Chondrocyte (in vitro differentiated cells): ENCODE data around the gene ASPA. TPM values are rescaled to one million over a fixed set of nuclear protein-coding genes. Genes with fewer than 3 reads are reported as not detected.

Source experiments
- DNase-seq: peaks from one replicate; pipeline ENCODE4 v3.0.0; 2021; ENCODE audit warnings: mixed read lengths, low spot score
- H3K27ac Mint-ChIP-seq: one replicate; pipeline ENCODE4 v1.8.0; 2021; ENCODE audit warnings: mild to moderate bottlenecking, moderate library complexity, mixed read lengths; ENCODE audit not compliant: unreplicated experiment
- H3K27me3 Mint-ChIP-seq: 2 replicates; pipeline ENCODE4 v1.8.0; 2021; ENCODE audit warnings: low read depth, mixed read lengths
- H3K36me3 Mint-ChIP-seq: 2 replicates; pipeline ENCODE4 v1.8.0; 2021; ENCODE audit warnings: low read depth, mixed read lengths
- H3K4me1 Mint-ChIP-seq: 2 replicates; pipeline ENCODE4 v1.8.0; 2021; ENCODE audit warnings: low read depth, mild to moderate bottlenecking, mixed read lengths
- H3K4me3 Mint-ChIP-seq: one replicate; pipeline ENCODE4 v1.8.0; 2021; ENCODE audit warnings: mild to moderate bottlenecking, moderate library complexity, mixed read lengths; ENCODE audit not compliant: unreplicated experiment
- H3K9me3 Mint-ChIP-seq: 2 replicates; pipeline ENCODE4 v1.8.0; 2021; ENCODE audit warnings: low read depth, mixed read lengths
- total RNA-seq: library from RNA; stranded (reverse); gene quantifications from 3 replicates; pipeline ENCODE4 v1.2.1, GENCODE V29; 2021
- TF ChIP-seq, protein P1 (sequence below): fragments of 200-600 bp; sonication (generic); IDR thresholded peaks from 2 replicates; pipeline ENCODE4 v1.5.0; 2021; ENCODE audit warnings: antibody characterized with exemption, mild to moderate bottlenecking, moderate library complexity

The ASPA gene
- total RNA-seq, 1 donor from 2014 or later, result not detected

DNA sequence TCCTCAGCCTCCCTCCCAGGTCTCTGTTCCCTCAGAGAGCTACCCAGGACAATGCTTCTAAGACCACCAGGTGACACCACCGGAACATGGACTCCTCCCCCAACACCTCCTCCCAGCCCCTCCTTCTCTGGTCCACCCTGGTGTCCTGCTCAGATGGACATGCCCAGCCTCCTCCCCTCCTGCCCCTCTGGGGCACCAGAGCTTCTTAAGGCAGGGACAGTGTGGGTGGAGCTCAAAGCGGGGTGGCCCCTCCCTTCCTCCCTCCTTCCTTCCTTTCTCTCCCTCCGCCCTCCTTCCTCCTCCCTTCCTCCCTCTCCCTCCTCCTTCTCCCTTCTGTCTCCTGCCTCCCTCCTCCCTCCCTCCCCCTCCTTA, 59.1 kb downstream of the ASPA start:
- H3K36me3 Mint-ChIP-seq, result no peaks in the 10 kb centered on the region
- H3K27me3 Mint-ChIP-seq, result peaks cover 6% of the 10 kb centered on the region
- no peak overlapping the region for H3K4me3 Mint-ChIP-seq
- H3K4me1 Mint-ChIP-seq, result no peaks in the 10 kb centered on the region
- DNase-seq, result peak; percentile 48
- TF ChIP-seq, protein P1, sequence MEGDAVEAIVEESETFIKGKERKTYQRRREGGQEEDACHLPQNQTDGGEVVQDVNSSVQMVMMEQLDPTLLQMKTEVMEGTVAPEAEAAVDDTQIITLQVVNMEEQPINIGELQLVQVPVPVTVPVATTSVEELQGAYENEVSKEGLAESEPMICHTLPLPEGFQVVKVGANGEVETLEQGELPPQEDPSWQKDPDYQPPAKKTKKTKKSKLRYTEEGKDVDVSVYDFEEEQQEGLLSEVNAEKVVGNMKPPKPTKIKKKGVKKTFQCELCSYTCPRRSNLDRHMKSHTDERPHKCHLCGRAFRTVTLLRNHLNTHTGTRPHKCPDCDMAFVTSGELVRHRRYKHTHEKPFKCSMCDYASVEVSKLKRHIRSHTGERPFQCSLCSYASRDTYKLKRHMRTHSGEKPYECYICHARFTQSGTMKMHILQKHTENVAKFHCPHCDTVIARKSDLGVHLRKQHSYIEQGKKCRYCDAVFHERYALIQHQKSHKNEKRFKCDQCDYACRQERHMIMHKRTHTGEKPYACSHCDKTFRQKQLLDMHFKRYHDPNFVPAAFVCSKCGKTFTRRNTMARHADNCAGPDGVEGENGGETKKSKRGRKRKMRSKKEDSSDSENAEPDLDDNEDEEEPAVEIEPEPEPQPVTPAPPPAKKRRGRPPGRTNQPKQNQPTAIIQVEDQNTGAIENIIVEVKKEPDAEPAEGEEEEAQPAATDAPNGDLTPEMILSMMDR, result no peak
- no peaks in the 10 kb centered on the region for H3K9me3 Mint-ChIP-seq
- no peak overlapping the region for H3K27ac Mint-ChIP-seq

DNA sequence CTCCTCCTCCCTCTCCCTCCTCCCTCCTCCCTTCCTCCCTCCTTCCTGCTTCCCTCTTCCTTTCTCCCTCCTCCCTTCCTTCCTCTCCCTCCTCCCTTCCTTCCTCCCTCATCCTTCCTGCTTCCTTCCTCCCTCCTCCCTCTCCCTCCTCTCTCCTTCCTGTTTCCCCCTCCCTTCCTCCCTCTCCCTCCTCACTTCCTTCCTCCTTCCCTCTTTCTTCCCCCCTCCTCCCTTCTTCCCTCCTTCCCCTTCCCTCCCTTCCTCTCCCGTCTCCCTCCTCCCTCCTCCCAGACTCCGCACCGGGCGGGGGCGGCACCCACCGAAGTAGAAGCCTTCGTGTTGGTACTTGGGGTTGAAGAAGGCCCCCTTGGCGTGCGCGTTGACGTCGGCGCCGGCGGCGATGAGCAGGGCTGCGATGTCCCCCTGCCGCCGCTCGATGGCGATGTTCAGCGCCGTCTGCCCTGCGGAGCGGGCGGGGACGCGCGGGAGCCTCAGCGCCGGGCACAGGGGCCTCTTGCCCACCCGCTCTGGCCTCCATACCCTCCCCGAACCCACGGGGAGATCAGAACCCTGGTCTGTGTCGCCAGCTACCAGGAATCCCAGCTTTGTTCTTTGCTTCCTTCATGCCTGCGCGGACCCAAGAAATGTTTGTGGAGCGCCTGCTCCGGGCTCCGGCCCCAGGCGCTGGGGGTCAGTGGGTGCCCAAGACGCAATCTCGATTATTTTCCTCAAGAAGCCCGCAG, 59.6 kb downstream of the ASPA start:
- H3K36me3 Mint-ChIP-seq, result peaks cover 2% of the 10 kb centered on the region
- TF ChIP-seq, protein P1, result peak; percentile 83
- peaks cover 1% of the 10 kb centered on the region for H3K9me3 Mint-ChIP-seq
- DNase-seq, result peak; percentile 60
- H3K4me1 Mint-ChIP-seq, result no peaks in the 10 kb centered on the region
- H3K27ac Mint-ChIP-seq, result no peak overlapping the region
- peak overlapping the region; percentile 60 for H3K4me3 Mint-ChIP-seq
- H3K27me3 Mint-ChIP-seq, result peaks cover 9% of the 10 kb centered on the region

DNA sequence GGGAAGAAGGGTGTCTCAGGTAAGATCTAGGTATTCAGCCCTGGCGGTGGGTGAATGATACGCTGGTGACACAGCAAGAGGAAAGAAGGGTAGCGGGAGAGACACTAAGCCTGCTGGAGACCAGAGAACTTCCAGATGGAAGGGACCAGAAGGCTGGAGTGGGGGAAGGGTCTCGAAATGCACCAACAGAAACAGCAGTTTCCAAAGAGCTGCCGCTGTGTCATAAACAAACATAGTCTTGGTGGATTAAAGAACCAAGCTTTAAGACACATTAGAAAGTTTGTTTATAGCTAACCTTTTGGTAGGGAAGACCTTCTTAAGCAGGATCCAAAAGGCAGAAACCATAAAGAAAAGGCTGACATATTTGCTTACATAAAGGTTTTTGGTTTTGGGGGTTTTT, 60.9 kb downstream of the ASPA start:
- no peaks in the 10 kb centered on the region for H3K4me1 Mint-ChIP-seq
- TF ChIP-seq, protein P1, result no peak
- peaks cover 2% of the 10 kb centered on the region for H3K36me3 Mint-ChIP-seq
- no peak overlapping the region for H3K4me3 Mint-ChIP-seq
- H3K9me3 Mint-ChIP-seq, result peaks cover 2% of the 10 kb centered on the region
- no peak overlapping the region for H3K27ac Mint-ChIP-seq
- H3K27me3 Mint-ChIP-seq, result peaks cover 13% of the 10 kb centered on the region
- DNase-seq, result peak; percentile 24

DNA sequence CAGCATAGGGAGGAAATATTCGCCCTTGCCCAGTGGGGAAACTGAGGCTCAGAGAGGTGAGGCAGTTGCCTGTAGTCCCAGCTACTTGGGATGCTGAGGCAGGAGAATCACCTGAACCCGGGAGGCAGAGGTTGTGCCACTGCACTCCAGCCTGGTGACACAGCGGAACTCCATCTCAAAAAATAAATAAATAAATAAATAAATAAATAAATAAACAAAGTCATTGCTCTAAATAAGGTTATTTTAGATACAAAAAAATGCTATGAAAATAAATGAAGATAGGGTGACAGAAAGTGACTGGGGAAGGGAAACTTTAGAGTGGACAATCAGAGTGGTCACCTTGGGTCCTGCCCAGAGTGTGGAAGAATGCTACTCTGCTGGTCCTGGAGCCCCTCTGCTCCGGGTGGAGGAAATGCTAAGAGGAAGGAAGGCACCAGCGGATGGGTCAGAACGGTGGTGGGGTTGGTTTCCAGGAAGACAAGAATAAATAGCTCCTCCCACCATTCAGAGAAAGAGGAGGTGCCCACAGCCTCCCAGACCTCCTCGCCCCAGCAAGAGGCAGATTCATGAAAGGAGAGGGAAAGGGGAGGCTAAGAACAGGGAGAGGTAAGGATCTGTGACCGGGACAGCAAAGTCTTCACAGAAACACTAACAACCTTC, 64.2 kb downstream of the ASPA start:
- H3K36me3 Mint-ChIP-seq, result peaks cover 2% of the 10 kb centered on the region
- TF ChIP-seq, protein P1, result no peak
- peaks cover 17% of the 10 kb centered on the region for H3K27me3 Mint-ChIP-seq
- DNase-seq, result peak; percentile 15
- peaks cover 2% of the 10 kb centered on the region for H3K9me3 Mint-ChIP-seq
- no peaks in the 10 kb centered on the region for H3K4me1 Mint-ChIP-seq
- H3K27ac Mint-ChIP-seq, result no peak overlapping the region
- no peak overlapping the region for H3K4me3 Mint-ChIP-seq

DNA sequence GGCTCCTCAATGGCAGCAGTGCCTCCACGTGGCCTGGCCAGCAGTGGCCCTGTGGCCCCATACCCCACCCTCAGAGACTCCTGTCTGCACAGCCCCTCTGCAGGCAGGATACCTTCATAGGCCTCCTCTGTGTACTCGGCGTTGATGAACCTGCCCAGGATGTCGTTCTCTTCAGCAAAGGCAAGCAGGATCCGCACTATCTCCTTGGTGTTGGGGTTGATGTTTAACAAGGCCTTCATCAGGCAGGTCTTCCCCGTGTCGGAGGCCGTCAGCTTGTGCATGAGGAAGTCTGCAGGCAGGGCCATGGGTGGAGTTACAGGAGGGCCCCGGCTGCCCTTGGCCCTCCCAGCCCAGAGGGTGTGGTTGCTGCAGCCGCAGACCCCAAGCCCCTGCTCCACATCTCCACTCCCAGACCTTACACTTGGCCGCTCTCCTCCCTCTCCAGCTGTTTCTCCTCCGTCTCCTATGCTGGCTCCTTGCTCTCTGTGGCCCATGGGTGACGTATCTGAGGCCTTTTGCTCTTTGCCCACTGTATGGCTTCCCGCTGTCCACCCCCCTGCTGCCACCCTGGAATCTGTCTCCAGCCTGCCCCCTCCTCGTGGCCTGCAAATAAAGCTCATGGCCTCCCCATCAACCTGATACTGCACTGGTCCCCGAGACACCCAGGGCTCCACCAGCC, 66.8 kb downstream of the ASPA start:
- Mint-ChIP-seq H3K27me3 (peaks cover 14% of the 10 kb centered on the region), H3K27ac (no peak overlapping the region), H3K4me3 (no peak overlapping the region), H3K36me3 (peaks cover 2% of the 10 kb centered on the region), H3K4me1 (no peaks in the 10 kb centered on the region), H3K9me3 (peaks cover 2% of the 10 kb centered on the region)
- TF ChIP-seq, protein P1, result no peak
- DNase-seq, result peak; percentile 71
